OCI-LY1 (cell line): Measurements from ENCODE around the gene ARPC2.

Experiments
- H2AFZ ChIP-seq: fragments of 200-600 bp; sonication (generic), shearing (Covaris generic); 2 replicates; pipeline ENCODE4 v1.6.0; 2014; ENCODE audit warnings: antibody characterized with exemption, mild to moderate bottlenecking, low read length
- H3F3A ChIP-seq: fragments of 200-600 bp; sonication (generic), shearing (Covaris generic); 2 replicates; pipeline ENCODE4 v1.6.0; 2014; ENCODE audit warnings: mild to moderate bottlenecking, antibody characterized with exemption, low read length, moderate library complexity; ENCODE audit not compliant: insufficient read depth
- H3K27ac ChIP-seq: fragments of 200-600 bp; sonication (generic); 2 replicates; pipeline ENCODE4 v1.5.1; 2014; ENCODE audit warnings: low read length, mixed run types, mild to moderate bottlenecking, low read depth; ENCODE audit not compliant: poor library complexity, severe bottlenecking
- H3K27me3 ChIP-seq: fragments of 200-600 bp; sonication (generic); 2 replicates; pipeline ENCODE4 v1.6.0; 2014; ENCODE audit warnings: antibody characterized with exemption, mild to moderate bottlenecking, low read length, moderate library complexity; ENCODE audit not compliant: insufficient read depth
- H3K36me3 ChIP-seq: fragments of 200-600 bp; sonication (generic); 2 replicates; pipeline ENCODE4 v1.6.1; 2014; ENCODE audit warnings: mild to moderate bottlenecking, antibody characterized with exemption, low read length, moderate library complexity, mixed read lengths; ENCODE audit not compliant: insufficient read depth
- H3K4me1 ChIP-seq: fragments of 200-600 bp; sonication (generic); 2 replicates; pipeline ENCODE4 v1.5.1; 2014; ENCODE audit warnings: mild to moderate bottlenecking, low read length, moderate library complexity; ENCODE audit not compliant: insufficient read depth, severe bottlenecking
- H3K4me2 ChIP-seq: fragments of 200-600 bp; sonication (generic), shearing (Covaris generic); 2 replicates; pipeline ENCODE4 v1.6.1; 2014; ENCODE audit warnings: low read length
- H3K4me3 ChIP-seq: fragments of 200-600 bp; sonication (generic); 2 replicates; pipeline ENCODE4 v1.5.1; 2014; ENCODE audit warnings: low read length, low read depth, mild to moderate bottlenecking, mixed read lengths; ENCODE audit not compliant: poor library complexity, severe bottlenecking
- H3K79me2 ChIP-seq: fragments of 200-600 bp; shearing (Covaris generic); 2 replicates; pipeline ENCODE4 v1.6.1; 2016; ENCODE audit warnings: mixed run types, low read length, mixed read lengths; ENCODE audit not compliant: insufficient read depth
- H3K9ac ChIP-seq: fragments of 200-600 bp; sonication (generic), shearing (Covaris generic); 2 replicates; pipeline ENCODE4 v1.6.1; 2014; ENCODE audit warnings: mild to moderate bottlenecking, low read length, mixed read lengths
- H3K9me2 ChIP-seq: fragments of 200-600 bp; sonication (generic), shearing (Covaris generic); 2 replicates; pipeline ENCODE4 v1.6.1; 2014; ENCODE audit warnings: low read depth, mild to moderate bottlenecking, low read length, mixed read lengths
- H3K9me3 ChIP-seq: fragments of 200-600 bp; shearing (Covaris generic); 2 replicates; pipeline ENCODE4 v1.6.1; 2014; ENCODE audit warnings: low read length, mixed read lengths
- H4K20me1 ChIP-seq: fragments of 200-600 bp; sonication (generic), shearing (Covaris generic); 2 replicates; pipeline ENCODE4 v1.6.0; 2016; ENCODE audit warnings: mild to moderate bottlenecking, low read length; ENCODE audit not compliant: insufficient read depth
- EZH2 ChIP-seq: fragments of 200-600 bp; sonication (generic), shearing (Covaris generic); IDR thresholded peaks from 2 replicates; pipeline ENCODE4 v1.8.0; 2017; ENCODE audit warnings: borderline replicate concordance, mixed run types, mild to moderate bottlenecking, antibody characterized with exemption, low read length, moderate library complexity, mixed read lengths
- TF ChIP-seq, protein P1 (sequence below): fragments of 200-600 bp; sonication (generic), shearing (Covaris generic); IDR thresholded peaks from 2 replicates; pipeline ENCODE4 v1.5.1; 2017; ENCODE audit warnings: mild to moderate bottlenecking, antibody characterized with exemption, low read length, moderate library complexity, mixed read lengths

Gene ARPC2

DNA sequence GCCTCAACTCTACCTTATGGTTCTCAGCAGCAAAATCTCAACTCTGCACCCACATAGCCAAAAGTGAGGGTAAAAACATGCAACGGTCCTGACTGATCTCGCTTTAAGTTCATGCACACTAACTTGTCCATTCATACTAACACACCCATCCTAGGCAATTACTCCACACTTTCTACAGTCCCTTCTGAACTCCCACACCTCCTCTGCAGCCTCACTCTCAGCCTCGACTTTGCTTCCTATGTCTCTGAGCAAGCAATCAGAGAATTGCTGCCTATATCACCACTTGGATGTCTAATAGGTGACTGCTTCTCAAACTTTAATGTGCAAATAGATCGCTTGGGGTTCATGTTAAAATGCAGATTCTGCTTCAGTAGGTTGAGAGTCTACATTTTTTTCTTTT, 83.2 kb downstream of the ARPC2 start:
- H3K9ac ChIP-seq = no peak overlapping the region
- no peaks in the 10 kb centered on the region for H4K20me1 ChIP-seq
- no peak overlapping the region for H2AFZ ChIP-seq
- no peaks in the 10 kb centered on the region for H3K79me2 ChIP-seq
- H3K4me2 ChIP-seq = no peak overlapping the region
- no peak overlapping the region for H3K27ac ChIP-seq
- no peaks in the 10 kb centered on the region for H3K9me2 ChIP-seq
- peaks cover 3% of the 10 kb centered on the region for H3K4me1 ChIP-seq
- no peak overlapping the region for H3K4me3 ChIP-seq
- no peaks in the 10 kb centered on the region for H3K36me3 ChIP-seq
- TF ChIP-seq, protein P1, sequence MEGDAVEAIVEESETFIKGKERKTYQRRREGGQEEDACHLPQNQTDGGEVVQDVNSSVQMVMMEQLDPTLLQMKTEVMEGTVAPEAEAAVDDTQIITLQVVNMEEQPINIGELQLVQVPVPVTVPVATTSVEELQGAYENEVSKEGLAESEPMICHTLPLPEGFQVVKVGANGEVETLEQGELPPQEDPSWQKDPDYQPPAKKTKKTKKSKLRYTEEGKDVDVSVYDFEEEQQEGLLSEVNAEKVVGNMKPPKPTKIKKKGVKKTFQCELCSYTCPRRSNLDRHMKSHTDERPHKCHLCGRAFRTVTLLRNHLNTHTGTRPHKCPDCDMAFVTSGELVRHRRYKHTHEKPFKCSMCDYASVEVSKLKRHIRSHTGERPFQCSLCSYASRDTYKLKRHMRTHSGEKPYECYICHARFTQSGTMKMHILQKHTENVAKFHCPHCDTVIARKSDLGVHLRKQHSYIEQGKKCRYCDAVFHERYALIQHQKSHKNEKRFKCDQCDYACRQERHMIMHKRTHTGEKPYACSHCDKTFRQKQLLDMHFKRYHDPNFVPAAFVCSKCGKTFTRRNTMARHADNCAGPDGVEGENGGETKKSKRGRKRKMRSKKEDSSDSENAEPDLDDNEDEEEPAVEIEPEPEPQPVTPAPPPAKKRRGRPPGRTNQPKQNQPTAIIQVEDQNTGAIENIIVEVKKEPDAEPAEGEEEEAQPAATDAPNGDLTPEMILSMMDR = no peak
- TF ChIP-seq EZH2 = no peak
- H3K9me3 ChIP-seq = no peaks in the 10 kb centered on the region
- H3K27me3 ChIP-seq = no peaks in the 10 kb centered on the region
- no peaks in the 10 kb centered on the region for H3F3A ChIP-seq

DNA sequence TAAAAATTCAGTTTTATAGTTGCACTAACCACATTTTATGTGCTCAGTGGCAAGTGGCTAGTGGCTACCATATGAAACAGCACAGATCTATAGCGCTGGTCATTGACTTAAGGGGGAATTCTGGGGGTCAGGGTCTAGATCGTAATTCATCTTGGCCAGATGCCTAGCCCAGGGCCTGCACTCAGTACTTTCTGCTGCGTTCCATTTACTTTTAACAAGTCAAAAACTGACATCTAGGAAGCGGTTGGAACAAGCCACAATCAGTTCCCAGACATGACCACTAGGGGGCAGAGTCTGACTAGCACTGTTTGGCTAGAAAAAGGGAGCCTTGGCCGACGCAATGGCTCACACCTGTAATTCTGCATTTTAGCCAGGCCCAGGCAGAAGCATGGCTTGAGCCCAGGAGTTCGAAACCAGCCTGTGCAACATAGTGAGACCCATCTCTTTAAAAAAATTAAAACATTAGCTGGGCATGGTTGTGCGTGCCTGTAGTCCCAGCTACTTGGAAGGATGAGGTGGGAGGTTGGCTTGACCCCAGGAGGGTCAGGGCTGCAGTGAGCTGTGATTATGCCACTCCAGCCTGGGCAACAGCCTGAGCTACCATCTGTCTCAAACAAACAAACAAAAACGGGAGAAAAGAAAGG, 84.3 kb downstream of the ARPC2 start:
- Histone ChIP-seq H3K9me2 (no peaks in the 10 kb centered on the region), H4K20me1 (no peaks in the 10 kb centered on the region), H3K27ac (no peak overlapping the region), H3K4me3 (no peak overlapping the region), H3K36me3 (no peaks in the 10 kb centered on the region), H2AFZ (no peak overlapping the region), H3K4me1 (peaks cover 4% of the 10 kb centered on the region), H3K27me3 (no peaks in the 10 kb centered on the region), H3F3A (no peaks in the 10 kb centered on the region), H3K79me2 (no peaks in the 10 kb centered on the region), H3K9me3 (no peaks in the 10 kb centered on the region), H3K9ac (no peak overlapping the region), H3K4me2 (no peak overlapping the region)
- TF ChIP-seq, protein P1 = peak; percentile 94
- TF ChIP-seq EZH2 = no peak
